NB4 (cell line): Measurements from ENCODE around the gene CAMTA2.
A peak's percentile ranks its signal among the peaks of the same experiment; 100 is the strongest.

ENCODE experiments used
- DNase-seq: peaks from one replicate; pipeline ENCODE4 v3.0.0; 2010; ENCODE audit warnings: low read depth
- H3K4me3 ChIP-seq: one replicate; pipeline ENCODE4 v1.5.1; 2011; ENCODE audit warnings: mild to moderate bottlenecking, low read depth, low read length, moderate library complexity
- MYC ChIP-seq: IDR thresholded peaks from 2 replicates; pipeline ENCODE4 v1.6.1; 2011; ENCODE audit warnings: low read depth, low read length
- POLR2A ChIP-seq: IDR thresholded peaks from 2 replicates; pipeline ENCODE4 v1.6.1; 2011; ENCODE audit warnings: mild to moderate bottlenecking; ENCODE audit not compliant: insufficient read length; ENCODE audit errors: extremely low read depth
- TF ChIP-seq, protein P1 (sequence below): IDR thresholded peaks from one replicate; pipeline ENCODE4 v1.5.1; 2012; ENCODE audit warnings: low read depth, low read length
- TF ChIP-seq, protein P2 (sequence below): IDR thresholded peaks from 2 replicates; pipeline ENCODE4 v1.6.1; 2011; ENCODE audit warnings: low read depth, low read length

Gene CAMTA2

DNA sequence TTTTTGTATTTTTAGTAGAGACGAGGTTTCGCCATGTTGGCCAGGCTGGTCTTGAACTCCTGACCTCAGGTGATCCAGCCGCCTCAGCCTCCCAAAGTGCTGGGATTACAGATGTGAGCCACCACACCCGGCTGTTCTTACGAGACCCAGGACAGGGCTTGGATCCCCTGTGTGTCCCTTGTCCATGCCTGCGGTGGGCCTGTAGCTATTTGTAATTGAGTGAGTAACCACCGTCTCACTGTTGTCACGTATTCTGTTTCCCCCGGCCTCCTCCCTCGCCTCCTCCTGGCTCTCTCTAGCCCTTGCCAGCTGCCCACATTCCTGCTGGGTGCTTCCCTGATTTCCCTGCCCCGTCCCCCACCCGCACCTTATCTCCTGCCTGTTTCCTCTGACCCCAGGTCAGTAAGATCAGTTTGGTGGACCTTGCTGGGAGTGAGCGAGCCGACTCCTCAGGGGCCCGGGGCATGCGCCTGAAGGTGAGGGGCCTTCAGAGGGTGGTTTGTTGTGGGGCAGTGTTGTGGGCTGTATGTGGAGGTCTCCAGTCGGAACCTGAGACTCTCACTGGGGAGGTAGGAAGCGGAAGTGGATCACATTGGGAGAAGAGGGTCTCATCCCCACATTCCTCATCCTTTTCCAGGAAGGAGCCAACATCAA, 15.9 kb upstream of the CAMTA2 start:
- TF ChIP-seq, protein P1, sequence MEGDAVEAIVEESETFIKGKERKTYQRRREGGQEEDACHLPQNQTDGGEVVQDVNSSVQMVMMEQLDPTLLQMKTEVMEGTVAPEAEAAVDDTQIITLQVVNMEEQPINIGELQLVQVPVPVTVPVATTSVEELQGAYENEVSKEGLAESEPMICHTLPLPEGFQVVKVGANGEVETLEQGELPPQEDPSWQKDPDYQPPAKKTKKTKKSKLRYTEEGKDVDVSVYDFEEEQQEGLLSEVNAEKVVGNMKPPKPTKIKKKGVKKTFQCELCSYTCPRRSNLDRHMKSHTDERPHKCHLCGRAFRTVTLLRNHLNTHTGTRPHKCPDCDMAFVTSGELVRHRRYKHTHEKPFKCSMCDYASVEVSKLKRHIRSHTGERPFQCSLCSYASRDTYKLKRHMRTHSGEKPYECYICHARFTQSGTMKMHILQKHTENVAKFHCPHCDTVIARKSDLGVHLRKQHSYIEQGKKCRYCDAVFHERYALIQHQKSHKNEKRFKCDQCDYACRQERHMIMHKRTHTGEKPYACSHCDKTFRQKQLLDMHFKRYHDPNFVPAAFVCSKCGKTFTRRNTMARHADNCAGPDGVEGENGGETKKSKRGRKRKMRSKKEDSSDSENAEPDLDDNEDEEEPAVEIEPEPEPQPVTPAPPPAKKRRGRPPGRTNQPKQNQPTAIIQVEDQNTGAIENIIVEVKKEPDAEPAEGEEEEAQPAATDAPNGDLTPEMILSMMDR: no peak
- TF ChIP-seq, protein P2, sequence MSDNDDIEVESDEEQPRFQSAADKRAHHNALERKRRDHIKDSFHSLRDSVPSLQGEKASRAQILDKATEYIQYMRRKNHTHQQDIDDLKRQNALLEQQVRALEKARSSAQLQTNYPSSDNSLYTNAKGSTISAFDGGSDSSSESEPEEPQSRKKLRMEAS: no peak
- TF ChIP-seq MYC (no peak), POLR2A (no peak)
- no peak overlapping the region for H3K4me3 ChIP-seq
- no peak for DNase-seq

DNA sequence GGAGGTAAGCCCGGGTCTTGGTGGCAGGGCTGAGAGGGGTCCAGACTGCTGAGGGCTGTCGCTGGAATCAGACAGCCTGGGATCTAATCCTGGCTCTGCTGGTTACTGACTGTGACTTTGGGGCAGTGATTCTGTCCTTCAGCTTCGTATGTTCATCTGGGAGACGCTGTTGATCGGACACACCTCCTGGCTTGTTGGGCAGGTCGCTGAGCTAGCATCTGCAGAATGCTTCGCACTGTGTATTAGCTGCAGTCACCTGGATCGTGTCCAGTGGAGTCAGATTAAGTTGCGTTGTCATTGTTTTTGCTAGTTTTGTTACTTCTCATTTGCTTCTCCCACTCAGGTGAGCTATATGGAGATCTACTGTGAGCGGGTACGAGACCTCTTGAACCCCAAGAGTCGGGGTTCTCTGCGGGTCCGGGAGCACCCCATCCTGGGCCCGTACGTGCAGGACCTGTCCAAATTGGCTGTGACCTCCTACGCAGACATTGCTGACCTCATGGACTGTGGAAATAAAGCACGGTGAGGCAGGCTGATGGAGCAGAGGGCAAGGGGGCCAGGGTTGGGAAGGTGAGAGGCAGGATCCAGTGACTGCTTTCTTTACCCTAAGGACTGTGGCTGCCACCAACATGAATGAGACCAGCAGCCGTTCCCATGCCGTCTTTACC, 14.8 kb upstream of the CAMTA2 start:
- TF ChIP-seq, protein P1: no peak
- TF ChIP-seq, protein P2: no peak
- TF ChIP-seq POLR2A: no peak
- TF ChIP-seq MYC: no peak
- DNase-seq: no peak
- H3K4me3 ChIP-seq: no peak overlapping the region

DNA sequence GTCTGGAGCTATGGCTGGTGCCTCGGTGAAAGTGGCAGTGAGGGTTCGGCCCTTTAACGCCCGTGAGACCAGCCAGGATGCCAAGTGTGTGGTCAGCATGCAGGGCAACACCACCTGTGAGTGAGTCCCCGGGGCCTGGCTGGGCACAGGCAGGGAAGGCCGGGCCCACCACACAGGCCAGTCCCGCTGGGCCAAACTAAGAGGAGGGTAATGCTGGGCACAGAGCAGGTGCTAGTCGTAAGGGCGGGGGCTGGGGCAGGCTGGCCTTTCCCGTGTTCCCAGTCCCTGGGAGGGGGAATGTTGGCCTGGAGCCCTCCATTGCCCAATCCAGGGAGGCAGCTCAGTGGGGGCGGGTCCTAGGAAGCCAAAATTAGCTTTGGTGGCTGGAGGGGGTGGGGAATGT, 12.8 kb upstream of the CAMTA2 start:
- TF ChIP-seq MYC (no peak), POLR2A (no peak)
- TF ChIP-seq, protein P1: no peak
- TF ChIP-seq, protein P2: no peak
- DNase-seq: no peak
- H3K4me3 ChIP-seq: no peak overlapping the region

DNA sequence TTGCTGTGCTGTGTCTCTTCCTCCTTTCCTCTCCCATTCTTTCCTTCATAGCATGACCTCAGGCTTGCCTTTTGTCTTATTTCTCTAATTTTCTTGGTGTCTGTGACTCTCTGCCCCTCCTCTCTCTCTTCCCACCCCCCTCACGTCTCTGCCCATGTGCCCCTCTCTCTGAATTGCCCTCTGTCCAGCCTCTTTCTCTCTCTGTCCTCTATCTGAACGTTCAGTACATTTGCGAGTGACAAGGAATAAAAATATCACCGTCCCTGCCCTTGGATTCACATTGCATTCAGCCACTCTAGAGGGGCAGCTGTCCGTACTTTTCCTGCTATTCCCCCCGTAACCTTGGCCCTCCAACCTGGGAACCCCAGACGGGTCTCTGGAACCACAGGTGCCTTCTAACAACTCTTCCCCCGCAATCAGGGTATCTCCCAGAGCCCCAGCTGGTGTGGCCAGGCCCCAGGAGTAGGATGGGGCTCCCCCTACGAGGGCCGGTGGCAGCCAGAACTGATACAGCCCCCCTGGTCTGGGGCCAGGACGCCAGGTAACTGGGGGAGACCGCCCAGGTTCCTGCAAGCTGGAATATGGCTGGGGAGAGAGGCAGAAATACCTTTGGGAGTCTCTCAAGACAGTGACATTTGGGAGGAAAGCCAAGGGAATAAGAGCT, 12.1 kb upstream of the CAMTA2 start:
- TF ChIP-seq MYC: no peak
- no peak for TF ChIP-seq POLR2A
- TF ChIP-seq, protein P2: no peak
- TF ChIP-seq, protein P1: no peak
- DNase-seq: no peak
- peak overlapping the region; percentile 58 for H3K4me3 ChIP-seq

DNA sequence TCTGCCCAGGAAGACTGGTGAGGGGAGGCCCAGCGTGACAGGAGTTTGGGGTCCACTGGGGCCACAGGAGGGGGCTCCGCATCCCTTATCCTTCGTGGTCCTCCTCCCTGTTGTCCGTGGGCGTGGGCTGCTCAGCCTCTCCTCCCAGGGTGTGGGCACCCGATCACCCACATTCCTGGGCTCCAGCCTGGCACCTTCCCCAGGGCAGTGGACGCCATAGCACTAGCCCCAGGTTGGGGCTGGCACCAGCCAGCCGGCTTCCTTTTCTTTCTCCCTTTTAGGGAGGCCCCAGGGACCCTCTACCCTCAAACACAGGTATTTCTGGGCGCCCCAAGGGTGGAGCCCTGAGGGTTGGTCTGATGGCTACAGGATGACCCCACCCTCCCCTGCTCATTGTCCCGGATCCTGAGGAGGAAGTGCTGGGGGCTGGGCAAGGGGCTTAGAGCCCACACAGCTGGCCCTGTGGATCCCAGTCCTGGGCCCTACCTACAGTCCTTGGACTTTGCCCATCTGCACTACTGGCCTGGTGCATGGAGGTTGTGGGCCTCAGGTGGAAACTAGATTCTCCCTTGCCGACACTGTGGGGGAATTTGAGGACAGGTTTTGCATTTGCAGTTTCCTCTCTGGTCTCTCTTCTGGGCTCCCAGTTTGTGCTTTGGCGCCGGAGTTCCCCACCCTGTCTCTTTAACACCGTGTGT, 11.4 kb upstream of the CAMTA2 start:
- TF ChIP-seq MYC (no peak), POLR2A (no peak)
- TF ChIP-seq, protein P2: no peak
- TF ChIP-seq, protein P1: no peak
- H3K4me3 ChIP-seq: peak overlapping the region; percentile 58
- DNase-seq: no peak
